Activated gamma-delta T cell treated with anti-CD3 and anti-CD28 coated beads, Interleukin-2, amount 50 U/mL, for 16 hours (primary cell): ENCODE data around the gene METTL6.
"Not testable (repeated sequence)": the region's sequence is repeated elsewhere in the genome, so short reads cannot be mapped to it uniquely, and the experiment has no call there.

Source experiments
- DNase-seq: peaks from one replicate; pipeline ENCODE4 v3.0.0-alpha.2; 2020; ENCODE audit warnings: low read depth

METTL6 gene

GRCh38 chr3:15450438-15451215, 23.3 kb upstream of the METTL6 start:
- DNase-seq, result no peak

GRCh38 chr3:15449489-15450224, 22.3 kb upstream of the METTL6 start:
- DNase-seq, result no peak

- DNase-seq, result no peak
Measured at GRCh38 chr3:15443826-15444524, 16.6 kb upstream of the METTL6 start.

GRCh38 chr3:15440891-15441290, 13.5 kb upstream of the METTL6 start:
- no peak for DNase-seq

GRCh38 chr3:15439476-15439875, 12.1 kb upstream of the METTL6 start:
- DNase-seq, result no peak

- no peak for DNase-seq
Measured at GRCh38 chr3:15438983-15439382, 11.6 kb upstream of the METTL6 start.

- no peak for DNase-seq
Measured at GRCh38 chr3:15436246-15436645, 8.9 kb upstream of the METTL6 start.

- DNase-seq, result no peak
Measured at GRCh38 chr3:15434756-15435155, 7.4 kb upstream of the METTL6 start.

- no peak for DNase-seq
Measured at GRCh38 chr3:15433531-15433930, 6.2 kb upstream of the METTL6 start.

- DNase-seq, result no peak
Measured at GRCh38 chr3:15431256-15431837, 4.0 kb upstream of the METTL6 start.

- no peak for DNase-seq
Measured at GRCh38 chr3:15430624-15431023, 3.3 kb upstream of the METTL6 start.

GRCh38 chr3:15429080-15429479, 1.7 kb upstream of the METTL6 start:
- no peak for DNase-seq

GRCh38 chr3:15428539-15428938, 1.2 kb upstream of the METTL6 start:
- peak; percentile 13 for DNase-seq

- DNase-seq, result no peak
Measured at GRCh38 chr3:15427981-15428380, 637 bp upstream of the METTL6 start.

GRCh38 chr3:15426579-15427118, 695 bp downstream of the METTL6 start:
- no peak for DNase-seq

GRCh38 chr3:15420871-15421270, 6.5 kb downstream of the METTL6 start:
- DNase-seq, result no peak

GRCh38 chr3:15410966-15411365, 16.4 kb downstream of the METTL6 start:
- not testable (repeated sequence) for DNase-seq

GRCh38 chr3:15409774-15410173, 17.6 kb downstream of the METTL6 start:
- DNase-seq, result no peak

- no peak for DNase-seq
Measured at GRCh38 chr3:15409239-15409638, 18.1 kb downstream of the METTL6 start.

- no peak for DNase-seq
Measured at GRCh38 chr3:15405448-15406050, 21.8 kb downstream of the METTL6 start.

- no peak for DNase-seq
Measured at GRCh38 chr3:15404767-15405166, 22.6 kb downstream of the METTL6 start.

- DNase-seq, result no peak
Measured at GRCh38 chr3:15403965-15404364, 23.4 kb downstream of the METTL6 start.
